ENCODE data around the gene ANKRD9. TPM values are rescaled to one million over a fixed set of nuclear protein-coding genes. Genes with fewer than 3 reads are reported as not detected.

Gene ANKRD9
- polyA plus RNA-seq, 6 donors from 2014 or later, result 0.08 to 0.49 (median 0.17) TPM; not detected in 1

GRCh38 chr14:102461490-102462338 is 47.9 kb downstream of the ANKRD9 start:
- DNase-seq (no peak), ATAC-seq (ENCODE audit: low read depth in 2 of 2) (no peak)
- no peaks in the 10 kb centered on the region for H3K27me3 Mint-ChIP-seq
- no peaks in the 10 kb centered on the region for H3K4me1 Mint-ChIP-seq
- H3K36me3 Mint-ChIP-seq, result peaks cover 0 to 14% of the 10 kb centered on the region in 2 donors
- peak overlapping the region in 1 of 6 donors; percentile 72 for H3K27ac Mint-ChIP-seq
- H3K9me3 Mint-ChIP-seq, result no peaks in the 10 kb centered on the region
- H3K4me3 Mint-ChIP-seq, result no peak overlapping the region

- no peak for ATAC-seq (ENCODE audit: low read depth in 2 of 2)
- no peak overlapping the region for H3K4me3 Mint-ChIP-seq
- no peak overlapping the region for H3K27ac Mint-ChIP-seq
- no peaks in the 10 kb centered on the region for H3K27me3 Mint-ChIP-seq
- H3K9me3 Mint-ChIP-seq, result no peaks in the 10 kb centered on the region
- DNase-seq, result no peak
- no peaks in the 10 kb centered on the region for H3K4me1 Mint-ChIP-seq
- H3K36me3 Mint-ChIP-seq, result peaks cover 0 to 7% of the 10 kb centered on the region in 2 donors
These were observed 52.1 kb downstream of the ANKRD9 start for GRCh38 chr14:102457509-102457908.

- Mint-ChIP-seq H3K27ac (no peak overlapping the region), H3K36me3 (peaks cover 0 to 4% of the 10 kb centered on the region in 2 donors), H3K4me1 (no peaks in the 10 kb centered on the region), H3K4me3 (no peak overlapping the region), H3K27me3 (no peaks in the 10 kb centered on the region), H3K9me3 (no peaks in the 10 kb centered on the region)
- ATAC-seq (ENCODE audit: low read depth in 2 of 2) (no peak), DNase-seq (no peak)
These were observed 54.9 kb downstream of the ANKRD9 start for GRCh38 chr14:102454711-102455110.

- peaks cover 0 to 11% of the 10 kb centered on the region in 2 donors for H3K36me3 Mint-ChIP-seq
- no peaks in the 10 kb centered on the region for H3K27me3 Mint-ChIP-seq
- H3K4me1 Mint-ChIP-seq, result no peaks in the 10 kb centered on the region
- no peak overlapping the region for H3K27ac Mint-ChIP-seq
- ATAC-seq (ENCODE audit: low read depth in 2 of 2) (no peak), DNase-seq (no peak)
- H3K9me3 Mint-ChIP-seq, result no peaks in the 10 kb centered on the region
- H3K4me3 Mint-ChIP-seq, result no peak overlapping the region
These were observed 57.3 kb downstream of the ANKRD9 start for GRCh38 chr14:102452302-102452701.

Other genes with a start within 250 kb of the ANKRD9 start
- 1 to 10 TPM in 3 of 6 donors, under 1 TPM in 2, not detected in 1; 0.64 to 2.0 (median 1.2) TPM for gene MOK, start 204.6 kb downstream of the ANKRD9 start, polyA plus RNA-seq (ENCODE audit: low read depth in 6 of 6)
- 10 to 100 TPM in 1 of 6 donors, 1 to 10 TPM in 5; 4.5 to 10.5 (median 5.6) TPM for gene ZNF839, start 190.0 kb downstream of the ANKRD9 start, polyA plus RNA-seq (ENCODE audit: low read depth in 6 of 6)
- gene CINP, start 146.9 kb downstream of the ANKRD9 start, polyA plus RNA-seq (ENCODE audit: low read depth in 6 of 6), result 10 to 100 TPM; 28.6 to 42.4 (median 34.9) TPM
- gene TECPR2, start 146.8 kb downstream of the ANKRD9 start, polyA plus RNA-seq (ENCODE audit: low read depth in 6 of 6), result 1 to 10 TPM; 2.3 to 6.6 (median 3.1) TPM
- 1 to 10 TPM in 5 of 6 donors, under 1 TPM in 1; 0.78 to 2.6 (median 1.6) TPM for gene RCOR1, start 82.9 kb upstream of the ANKRD9 start, polyA plus RNA-seq (ENCODE audit: low read depth in 6 of 6)